Neural crest cell (in vitro differentiated cells): Measurements from ENCODE around the gene KRTAP21-3. TPM values are rescaled to one million over a fixed set of nuclear protein-coding genes. Genes with fewer than 3 reads are reported as not detected.

Experiments used
- DNase-seq: peaks from one replicate; pipeline ENCODE4 v3.0.0; 2021; ENCODE audit warnings: low read depth, mixed read lengths, low spot score
- H3K27ac Mint-ChIP-seq: one replicate; pipeline ENCODE4 v1.8.0; 2021; ENCODE audit warnings: mild to moderate bottlenecking, mixed read lengths; ENCODE audit not compliant: unreplicated experiment
- H3K27me3 Mint-ChIP-seq: 2 replicates; pipeline ENCODE4 v1.8.0; 2021; ENCODE audit warnings: low read depth, mild to moderate bottlenecking, mixed read lengths
- H3K36me3 Mint-ChIP-seq: 2 replicates; pipeline ENCODE4 v1.8.0; 2021; ENCODE audit warnings: low read depth, mild to moderate bottlenecking, mixed read lengths
- H3K4me1 Mint-ChIP-seq: 2 replicates; pipeline ENCODE4 v1.8.0; 2021; ENCODE audit warnings: mixed read lengths
- H3K4me3 Mint-ChIP-seq: one replicate; pipeline ENCODE4 v1.8.0; 2021; ENCODE audit warnings: mild to moderate bottlenecking, mixed read lengths
- H3K9me3 Mint-ChIP-seq: 2 replicates; pipeline ENCODE4 v1.8.0; 2021; ENCODE audit warnings: mixed read lengths
- CTCF ChIP-seq: fragments of 200-600 bp; sonication (generic); conservative IDR thresholded peaks from 2 replicates; pipeline ENCODE4 v1.5.0; 2021; ENCODE audit warnings: antibody characterized with exemption, mild to moderate bottlenecking
- total RNA-seq: library from RNA; stranded (reverse); gene quantifications from 2 replicates; pipeline ENCODE4 v1.2.1, GENCODE V29; 2021

The KRTAP21-3 gene
- total RNA-seq, 1 donor from 2014 or later: not detected

GRCh38 chr21:30680586-30680985 lies 38.0 kb downstream of the KRTAP21-3 start:
- no peak overlapping the region for H3K27ac Mint-ChIP-seq
- peaks cover 2% of the 10 kb centered on the region for H3K27me3 Mint-ChIP-seq
- TF ChIP-seq CTCF: no peak
- peaks cover 5% of the 10 kb centered on the region for H3K4me1 Mint-ChIP-seq
- peaks cover 9% of the 10 kb centered on the region for H3K36me3 Mint-ChIP-seq
- DNase-seq: no peak
- peaks cover 24% of the 10 kb centered on the region for H3K9me3 Mint-ChIP-seq
- H3K4me3 Mint-ChIP-seq: no peak overlapping the region

GRCh38 chr21:30676737-30677136 lies 41.8 kb downstream of the KRTAP21-3 start:
- no peak for TF ChIP-seq CTCF
- no peak for DNase-seq
- Mint-ChIP-seq H3K4me1 (peaks cover 5% of the 10 kb centered on the region), H3K9me3 (peaks cover 18% of the 10 kb centered on the region), H3K4me3 (no peak overlapping the region), H3K27ac (no peak overlapping the region), H3K36me3 (peaks cover 10% of the 10 kb centered on the region), H3K27me3 (peaks cover 2% of the 10 kb centered on the region)

GRCh38 chr21:30674312-30674711 lies 44.3 kb downstream of the KRTAP21-3 start:
- Mint-ChIP-seq H3K9me3 (peaks cover 27% of the 10 kb centered on the region), H3K4me3 (no peak overlapping the region), H3K27ac (no peak overlapping the region), H3K36me3 (peaks cover 9% of the 10 kb centered on the region), H3K4me1 (no peaks in the 10 kb centered on the region), H3K27me3 (peaks cover 2% of the 10 kb centered on the region)
- DNase-seq: no peak
- TF ChIP-seq CTCF: no peak

- Mint-ChIP-seq H3K4me1 (no peaks in the 10 kb centered on the region), H3K27ac (no peak overlapping the region), H3K27me3 (peaks cover 2% of the 10 kb centered on the region), H3K4me3 (no peak overlapping the region), H3K36me3 (peaks cover 12% of the 10 kb centered on the region), H3K9me3 (peaks cover 28% of the 10 kb centered on the region)
- no peak for TF ChIP-seq CTCF
- no peak for DNase-seq
Observed at GRCh38 chr21:30672985-30673650, 45.5 kb downstream of the KRTAP21-3 start.

GRCh38 chr21:30668776-30669175 lies 49.8 kb downstream of the KRTAP21-3 start:
- TF ChIP-seq CTCF: no peak
- H3K27ac Mint-ChIP-seq: no peak overlapping the region
- peaks cover 29% of the 10 kb centered on the region for H3K9me3 Mint-ChIP-seq
- no peaks in the 10 kb centered on the region for H3K4me1 Mint-ChIP-seq
- H3K4me3 Mint-ChIP-seq: no peak overlapping the region
- no peaks in the 10 kb centered on the region for H3K27me3 Mint-ChIP-seq
- DNase-seq: no peak
- H3K36me3 Mint-ChIP-seq: peaks cover 7% of the 10 kb centered on the region

Other genes with a start within 250 kb of the KRTAP21-3 start
- not detected in 2 replicates for gene KRTAP19-1, start 238.4 kb downstream of the KRTAP21-3 start, total RNA-seq
- not detected in 2 replicates for gene KRTAP19-2, start 231.3 kb downstream of the KRTAP21-3 start, total RNA-seq
- gene KRTAP19-3, start 226.8 kb downstream of the KRTAP21-3 start, total RNA-seq: not detected in 2 replicates
- gene KRTAP19-4, start 221.6 kb downstream of the KRTAP21-3 start, total RNA-seq: not detected in 2 replicates
- gene KRTAP19-5, start 216.6 kb downstream of the KRTAP21-3 start, total RNA-seq: not detected in 2 replicates
- not detected in 2 replicates for gene KRTAP19-6, start 176.9 kb downstream of the KRTAP21-3 start, total RNA-seq
- gene KRTAP19-7, start 157.5 kb downstream of the KRTAP21-3 start, total RNA-seq: not detected in 2 replicates
- not detected in 2 replicates for gene KRTAP22-2, start 128.4 kb downstream of the KRTAP21-3 start, total RNA-seq
- gene KRTAP6-3, start 126.3 kb downstream of the KRTAP21-3 start, total RNA-seq: not detected in 2 replicates
- not detected in 2 replicates for gene KRTAP6-2, start 119.9 kb downstream of the KRTAP21-3 start, total RNA-seq
- gene KRTAP22-1, start 117.7 kb downstream of the KRTAP21-3 start, total RNA-seq: not detected in 2 replicates
- not detected in 2 replicates for gene KRTAP6-1, start 104.8 kb downstream of the KRTAP21-3 start, total RNA-seq
- gene KRTAP20-1, start 102.4 kb downstream of the KRTAP21-3 start, total RNA-seq: not detected in 2 replicates
- not detected in 2 replicates for gene KRTAP20-4, start 98.2 kb downstream of the KRTAP21-3 start, total RNA-seq
- not detected in 2 replicates for gene KRTAP20-2, start 83.6 kb downstream of the KRTAP21-3 start, total RNA-seq
- not detected in 2 replicates for gene KRTAP20-3, start 75.9 kb downstream of the KRTAP21-3 start, total RNA-seq
- not detected in 2 replicates for gene KRTAP21-2, start 28.5 kb upstream of the KRTAP21-3 start, total RNA-seq
- not detected in 2 replicates for gene KRTAP21-1, start 36.7 kb upstream of the KRTAP21-3 start, total RNA-seq
- not detected in 2 replicates for gene KRTAP8-1, start 94.5 kb upstream of the KRTAP21-3 start, total RNA-seq
- not detected in 2 replicates for gene KRTAP7-1, start 111.0 kb upstream of the KRTAP21-3 start, total RNA-seq
- gene KRTAP11-1, start 162.8 kb upstream of the KRTAP21-3 start, total RNA-seq: not detected in 2 replicates